HG03442 (cell line): ENCODE data around the gene UBR3.
"Not testable (repeated sequence)": the region's sequence is repeated elsewhere in the genome, so short reads cannot be mapped to it uniquely, and the experiment has no call there.

ENCODE experiments used
- ATAC-seq: cut with Tn5 transposase; IDR thresholded peaks from one replicate; pipeline ENCODE4 v1.9.1; 2021; ENCODE audit warnings: mild to moderate bottlenecking, moderate library complexity; ENCODE audit not compliant: unreplicated experiment

Gene UBR3

GRCh38 chr2:169865492-169865891 lies 38.2 kb downstream of the UBR3 start:
- ATAC-seq = no peak

- not testable (repeated sequence) for ATAC-seq
These were observed 39.0 kb downstream of the UBR3 start for GRCh38 chr2:169866230-169866629.

GRCh38 chr2:169867579-169867978 lies 40.3 kb downstream of the UBR3 start:
- no peak for ATAC-seq

GRCh38 chr2:169868951-169869350 lies 41.7 kb downstream of the UBR3 start:
- ATAC-seq = no peak

- ATAC-seq = not testable (repeated sequence)
These were observed 44.1 kb downstream of the UBR3 start for GRCh38 chr2:169871369-169871768.

GRCh38 chr2:169871994-169872393 lies 44.7 kb downstream of the UBR3 start:
- no peak for ATAC-seq

GRCh38 chr2:169877398-169877797 lies 50.1 kb downstream of the UBR3 start:
- ATAC-seq = no peak

GRCh38 chr2:169887120-169887519 lies 59.9 kb downstream of the UBR3 start:
- no peak for ATAC-seq

- no peak for ATAC-seq
These were observed 64.5 kb downstream of the UBR3 start for GRCh38 chr2:169891593-169892298.

- ATAC-seq = no peak
These were observed 65.7 kb downstream of the UBR3 start for GRCh38 chr2:169892951-169893350.

- no peak for ATAC-seq
These were observed 68.2 kb downstream of the UBR3 start for GRCh38 chr2:169895294-169895985.

- ATAC-seq = no peak
These were observed 70.6 kb downstream of the UBR3 start for GRCh38 chr2:169897834-169898233.

GRCh38 chr2:169900103-169900502 lies 72.8 kb downstream of the UBR3 start:
- ATAC-seq = not testable (repeated sequence)

GRCh38 chr2:169900686-169901085 lies 73.4 kb downstream of the UBR3 start:
- ATAC-seq = no peak

- ATAC-seq = no peak
These were observed 79.5 kb downstream of the UBR3 start for GRCh38 chr2:169906731-169907130.

- no peak for ATAC-seq
These were observed 82.1 kb downstream of the UBR3 start for GRCh38 chr2:169909376-169909775.

GRCh38 chr2:169910109-169910799 lies 83.0 kb downstream of the UBR3 start:
- no peak for ATAC-seq

- ATAC-seq = no peak
These were observed 83.9 kb downstream of the UBR3 start for GRCh38 chr2:169911119-169911518.

GRCh38 chr2:169916623-169917022 lies 89.4 kb downstream of the UBR3 start:
- no peak for ATAC-seq

- ATAC-seq = no peak
These were observed 96.7 kb downstream of the UBR3 start for GRCh38 chr2:169923977-169924376.

GRCh38 chr2:169925968-169926367 lies 98.7 kb downstream of the UBR3 start:
- ATAC-seq = no peak

GRCh38 chr2:169928463-169928864 lies 101.2 kb downstream of the UBR3 start:
- ATAC-seq = no peak
